Femur (tissue), 1 donor: Measurements from ENCODE around the gene MAPK12.
"Not testable (repeated sequence)": the region's sequence is repeated elsewhere in the genome, so short reads cannot be mapped to it uniquely, and the experiment has no call there.

Experiments used
- DNase-seq: peaks from one replicate; pipeline ENCODE4 v3.0.0-alpha.2; 2017

The MAPK12 gene

DNA sequence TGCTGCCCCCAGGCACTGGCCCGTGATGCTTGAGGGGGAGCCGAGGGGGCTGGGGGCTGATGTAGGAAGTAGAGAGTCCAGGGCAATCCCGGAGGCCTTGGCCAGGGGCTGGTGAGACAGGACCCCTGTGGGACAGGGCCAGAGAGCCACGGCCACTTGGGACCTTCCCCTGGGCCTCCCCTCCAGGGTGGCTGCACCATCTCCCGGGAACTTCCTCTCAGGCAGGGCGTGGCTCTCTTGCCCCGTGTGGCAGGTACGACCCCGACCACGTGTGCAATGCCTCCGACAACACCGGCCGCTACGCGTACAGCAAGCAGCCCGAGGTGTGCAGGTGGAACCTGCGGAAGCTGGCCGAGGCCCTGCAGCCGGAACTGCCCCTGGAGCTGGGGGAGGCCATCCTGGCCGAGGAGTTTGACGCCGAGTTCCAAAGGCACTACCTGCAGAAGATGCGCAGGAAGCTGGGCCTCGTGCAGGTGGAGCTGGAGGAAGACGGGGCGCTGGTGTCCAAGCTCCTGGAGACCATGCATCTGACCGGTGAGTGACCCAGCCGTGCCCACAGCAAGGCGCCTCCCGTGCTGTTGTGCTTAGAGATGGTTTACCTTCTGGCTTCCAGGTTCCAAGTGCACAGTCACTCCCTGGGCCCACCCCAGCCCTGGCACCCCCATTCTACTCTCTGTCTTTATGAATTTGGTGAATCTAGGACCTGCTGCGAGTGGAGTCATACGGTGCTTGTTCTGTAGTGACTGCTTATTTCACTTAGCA, 50.9 kb downstream of the MAPK12 start:
- DNase-seq = peak; percentile 30

- peak; percentile 71 for DNase-seq
Measured at GRCh38 chr22:50209893-50210292, 51.6 kb downstream of the MAPK12 start.

DNA sequence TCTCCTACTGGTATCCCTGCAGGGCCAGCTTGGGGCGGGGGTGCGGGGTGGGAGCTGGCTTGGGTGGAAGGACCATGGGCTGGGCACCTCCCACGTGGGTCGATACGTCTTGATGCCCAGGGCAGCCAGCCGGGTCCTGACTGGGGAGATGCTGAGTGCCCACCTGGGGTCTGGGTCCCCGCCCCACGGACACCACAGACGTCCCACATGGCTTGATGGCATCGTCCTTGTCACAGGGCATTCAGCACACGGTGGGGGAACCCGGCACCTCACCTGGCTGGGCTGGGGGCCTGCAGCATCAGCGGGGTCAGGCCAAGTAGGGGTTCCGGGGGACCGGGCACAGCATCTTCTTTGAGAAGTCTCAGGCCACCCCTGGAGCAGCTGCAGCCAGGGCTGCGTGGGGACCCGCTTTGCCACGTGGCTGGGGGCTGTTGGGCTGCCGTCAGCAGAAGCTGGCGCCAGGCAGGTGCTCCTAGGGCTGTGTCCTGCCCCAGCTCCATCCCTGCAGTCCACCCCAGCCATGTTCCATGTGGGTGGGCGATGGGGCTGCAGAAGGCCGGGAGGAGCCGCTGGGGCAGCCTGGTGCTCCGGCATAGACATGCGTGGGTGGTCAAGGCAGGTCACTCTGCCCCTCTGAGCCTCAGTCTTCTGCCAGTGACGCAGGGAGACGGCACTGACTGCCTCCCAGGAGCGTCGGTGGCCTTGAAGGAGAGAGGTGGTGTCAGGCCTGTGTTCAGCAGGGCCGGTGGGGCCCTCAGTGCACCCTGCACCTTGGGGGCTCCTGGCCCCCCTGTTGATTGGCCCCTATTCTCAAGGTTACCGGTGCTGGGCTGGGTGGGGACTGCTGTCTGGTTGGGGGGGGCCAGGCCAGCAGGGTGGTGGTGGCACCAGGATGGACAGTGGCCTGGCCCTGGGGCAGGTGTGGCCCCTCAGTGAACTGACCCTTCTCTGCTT, 52.3 kb downstream of the MAPK12 start:
- DNase-seq = peak; percentile 31

DNA sequence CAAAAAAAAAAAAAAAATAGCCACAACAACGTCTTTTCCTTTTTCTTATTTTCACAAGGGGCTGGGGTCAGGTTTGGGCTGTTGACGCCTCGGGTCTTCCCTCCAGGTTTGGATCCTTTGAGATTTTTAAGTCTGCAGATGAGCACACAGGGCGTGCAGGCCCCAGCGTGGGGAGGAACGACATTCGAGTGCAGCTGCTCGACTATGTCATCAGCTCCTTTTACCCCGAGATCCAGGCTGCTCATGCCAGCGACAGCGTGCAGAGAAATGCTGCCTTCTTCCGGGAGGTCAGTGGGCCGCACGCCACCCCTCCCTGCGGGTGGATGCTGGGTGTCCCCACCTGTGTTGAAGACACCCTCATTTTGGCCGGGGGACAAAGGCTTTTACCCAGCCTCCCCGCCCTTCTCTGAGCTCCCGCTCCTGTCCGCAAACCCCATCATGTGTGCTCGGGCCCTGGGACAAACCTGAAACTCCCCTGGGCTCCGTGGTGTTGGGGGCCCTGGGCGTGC, 53.0 kb downstream of the MAPK12 start:
- DNase-seq = peak; percentile 32

DNA sequence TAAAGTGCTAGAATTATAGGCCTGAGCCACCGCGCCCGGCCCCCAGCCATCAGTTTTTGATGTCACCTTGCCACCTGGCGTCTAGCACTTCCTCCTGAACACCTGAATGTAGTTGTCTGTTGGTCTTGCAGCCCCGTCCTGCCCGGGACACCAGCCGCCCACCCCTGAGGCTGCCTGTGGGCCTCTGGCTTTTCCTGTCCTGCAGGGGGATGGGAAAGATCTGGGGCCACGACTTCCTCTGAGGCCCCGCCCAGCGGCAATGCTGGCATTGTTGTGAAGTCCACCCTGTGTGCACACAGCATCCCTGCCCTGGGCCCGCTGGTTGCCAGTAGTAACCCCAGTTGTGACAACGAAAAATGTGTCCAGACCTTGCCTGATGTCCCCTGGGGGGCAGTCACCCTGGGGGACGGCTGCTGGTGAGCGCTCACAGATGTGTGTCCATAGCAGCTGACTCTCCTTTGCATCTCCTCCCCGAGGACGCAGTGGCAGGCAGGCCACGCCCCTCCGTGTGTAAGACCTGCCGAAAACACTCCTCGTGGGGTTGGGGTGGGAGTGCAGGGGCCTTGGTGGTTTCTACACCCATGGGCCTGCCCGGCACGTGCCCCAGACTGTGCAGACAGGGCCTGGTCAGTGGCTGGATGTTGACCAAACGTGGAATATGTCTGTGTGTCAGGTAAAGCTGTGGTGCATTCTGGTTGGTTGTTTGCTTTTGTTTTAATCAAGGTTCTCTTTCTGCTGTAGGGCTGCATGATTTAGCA, 53.9 kb downstream of the MAPK12 start:
- DNase-seq = peak; percentile 64

GRCh38 chr22:50206599-50206998, 54.9 kb downstream of the MAPK12 start:
- DNase-seq = peak; percentile 43

GRCh38 chr22:50205781-50206569, 55.5 kb downstream of the MAPK12 start:
- DNase-seq = peak; percentile 20

DNA sequence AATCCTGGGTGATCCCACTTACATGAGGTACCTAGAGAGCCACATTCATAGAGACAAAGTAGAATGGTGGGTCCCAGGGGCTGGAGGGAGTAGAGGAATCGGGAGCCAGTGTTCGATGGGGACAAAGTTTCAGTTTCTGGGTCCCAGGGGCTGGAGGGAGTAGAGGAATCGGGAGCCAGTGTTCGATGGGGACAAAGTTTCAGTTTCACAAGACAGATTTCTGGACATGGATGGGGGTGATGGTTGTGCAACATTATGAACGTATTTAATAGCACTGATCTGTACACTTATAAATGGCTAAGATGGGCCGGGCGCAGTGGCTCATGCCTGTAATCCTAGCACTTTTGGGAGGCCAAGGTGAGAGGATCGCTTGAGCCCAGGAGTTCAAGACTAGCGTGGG, 56.5 kb downstream of the MAPK12 start:
- DNase-seq = not testable (repeated sequence)

- no peak for DNase-seq
Measured at GRCh38 chr22:50204571-50204970, 56.9 kb downstream of the MAPK12 start.

DNA sequence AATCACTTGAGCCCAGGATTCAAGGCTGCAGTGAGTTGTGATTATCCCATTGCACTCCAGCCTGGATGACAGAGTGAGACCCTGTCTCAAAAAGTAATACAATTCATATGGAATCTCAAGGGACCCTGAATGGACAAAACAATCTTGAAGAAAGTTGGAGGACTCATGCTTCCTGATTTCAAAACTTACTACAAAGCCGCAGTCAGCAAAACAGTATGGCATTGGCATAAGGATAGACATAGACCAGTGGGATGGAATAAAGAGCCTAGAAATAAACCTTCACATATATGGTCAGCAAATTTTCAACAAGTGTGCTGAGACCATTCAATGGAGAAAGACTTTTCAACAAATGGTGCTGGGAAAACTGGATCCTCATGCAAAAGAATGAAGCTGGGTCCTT, 58.2 kb downstream of the MAPK12 start:
- no peak for DNase-seq
